ENCODE measurements around the gene NLRC3.

NLRC3 gene

DNA sequence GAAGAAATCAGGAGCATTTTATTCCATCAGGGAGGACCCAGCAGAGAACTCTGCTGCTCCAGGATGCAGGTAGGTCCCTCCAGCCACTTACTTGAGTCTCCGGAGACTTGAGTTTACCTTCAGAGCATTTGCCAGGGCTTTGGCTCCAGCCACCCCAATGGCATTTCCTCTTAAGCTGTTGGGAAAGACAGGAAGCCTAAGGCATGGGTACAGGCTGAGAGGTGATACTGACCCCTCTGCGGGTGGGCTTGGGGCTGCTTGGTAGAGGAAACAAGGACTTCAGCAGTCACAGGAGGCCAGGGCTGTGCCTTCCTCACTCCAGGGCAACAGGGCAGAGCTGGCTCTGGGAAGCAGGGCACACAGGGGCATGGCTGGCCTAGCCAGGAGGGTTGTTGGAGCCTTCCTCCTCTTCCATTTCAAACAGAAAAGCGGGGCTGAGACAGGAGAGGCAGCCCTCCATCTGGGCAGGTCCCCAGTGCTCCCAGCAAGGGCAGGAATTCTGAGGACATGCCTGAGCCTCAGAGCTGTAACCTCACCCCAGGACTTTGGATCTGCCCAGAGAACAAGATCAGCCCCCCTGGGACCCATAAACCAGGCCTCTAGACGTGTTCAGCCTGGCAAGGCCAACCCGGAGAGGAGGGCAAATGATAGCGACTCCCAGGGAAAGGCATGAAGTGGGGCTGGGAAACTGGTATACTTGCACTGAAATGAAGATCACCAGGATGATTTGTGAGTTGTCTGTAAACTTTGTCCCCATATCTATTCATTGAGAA, 34.4 kb downstream of the NLRC3 start:
- DNase-seq: no peak

DNA sequence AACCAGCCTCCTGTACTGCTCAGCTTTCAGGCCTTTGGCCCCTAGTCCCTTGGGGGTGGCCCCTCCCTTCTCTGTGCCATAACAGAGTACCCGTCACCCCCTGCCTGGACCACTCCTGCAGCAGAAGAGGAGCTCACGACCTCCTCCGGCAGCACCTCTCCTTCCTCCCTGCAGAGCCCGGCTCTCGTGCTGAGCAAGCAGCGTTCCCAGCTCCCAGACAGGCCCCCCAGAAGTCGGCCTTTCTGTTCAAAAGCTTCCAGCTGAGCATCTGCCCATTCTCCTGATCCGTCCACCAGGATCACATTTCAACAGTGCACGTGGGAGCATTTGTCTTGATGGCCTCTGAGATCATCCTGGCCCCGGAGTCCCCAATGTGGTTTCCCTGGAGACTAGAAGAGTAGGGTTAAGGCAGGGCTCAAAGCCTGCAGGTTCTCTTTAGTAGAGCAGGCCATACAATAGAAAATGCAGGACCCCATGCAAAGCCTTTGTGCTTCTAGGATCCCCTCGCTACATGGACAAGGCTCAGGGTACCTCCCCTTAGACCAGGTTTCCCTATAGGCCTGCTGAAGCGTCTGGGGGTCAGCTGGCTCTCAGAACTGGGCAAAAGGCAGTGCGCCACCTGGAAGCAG, 35.6 kb downstream of the NLRC3 start:
- DNase-seq: no peak

DNA sequence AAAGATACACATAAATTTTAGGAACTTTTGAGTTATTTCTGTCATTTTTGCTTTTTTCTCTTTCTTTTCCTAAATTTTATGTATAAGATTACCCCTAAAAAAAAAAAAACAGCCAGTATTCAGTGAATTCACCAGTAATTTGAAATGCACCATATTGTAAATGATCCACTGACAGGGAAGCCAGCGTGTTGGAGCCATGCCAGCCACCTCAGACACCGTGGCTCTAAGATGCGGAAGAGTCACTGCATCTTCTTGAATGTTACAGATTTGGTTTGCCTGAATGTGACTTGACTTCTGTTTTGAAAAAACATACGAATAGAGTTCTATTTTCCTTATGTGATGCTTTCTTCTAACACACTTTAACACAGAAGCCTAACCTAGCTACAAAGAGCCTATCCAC, 39.0 kb downstream of the NLRC3 start:
- no peak for DNase-seq

DNA sequence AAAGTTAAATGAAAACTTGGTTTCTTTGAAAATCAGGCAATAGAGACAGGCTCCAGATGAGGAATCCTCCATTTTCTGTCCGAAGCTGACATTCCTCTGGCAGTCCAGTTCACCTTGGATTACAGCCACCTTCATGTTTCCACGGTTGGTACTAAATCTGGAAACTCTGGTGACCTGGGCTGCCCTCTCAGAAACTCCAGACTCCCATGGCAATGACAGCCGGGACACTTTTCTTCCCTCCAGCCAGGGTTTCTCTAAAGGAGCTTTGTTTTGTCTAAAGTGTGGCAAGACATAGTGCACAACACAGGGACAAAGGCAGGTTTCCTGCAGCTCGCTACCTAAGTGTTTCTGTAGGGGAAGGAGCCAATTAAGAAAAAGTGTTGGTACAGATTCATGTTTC, 40.4 kb downstream of the NLRC3 start:
- DNase-seq: no peak

DNA sequence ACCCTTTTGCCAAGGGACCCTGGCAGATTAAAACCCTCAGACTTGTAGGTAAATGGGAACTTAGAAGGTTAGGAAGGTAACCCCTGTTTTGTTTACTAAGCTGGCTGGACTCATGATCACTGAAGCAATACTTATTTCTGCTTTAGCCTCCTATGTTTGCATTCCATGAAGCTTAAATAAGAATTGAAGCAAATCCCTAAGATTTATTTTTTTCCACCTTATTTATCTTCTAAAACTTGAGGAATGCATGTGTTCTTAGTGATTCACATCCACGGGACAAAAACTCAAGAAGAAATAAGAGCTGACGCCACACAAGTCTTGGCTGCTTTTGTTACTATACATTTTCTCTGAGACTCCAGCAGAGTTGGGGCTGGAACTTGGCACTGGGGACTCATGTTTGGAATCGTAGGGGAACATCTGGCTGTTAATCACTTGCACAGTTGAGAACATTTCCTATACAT, 40.9 kb downstream of the NLRC3 start:
- no peak for DNase-seq

DNA sequence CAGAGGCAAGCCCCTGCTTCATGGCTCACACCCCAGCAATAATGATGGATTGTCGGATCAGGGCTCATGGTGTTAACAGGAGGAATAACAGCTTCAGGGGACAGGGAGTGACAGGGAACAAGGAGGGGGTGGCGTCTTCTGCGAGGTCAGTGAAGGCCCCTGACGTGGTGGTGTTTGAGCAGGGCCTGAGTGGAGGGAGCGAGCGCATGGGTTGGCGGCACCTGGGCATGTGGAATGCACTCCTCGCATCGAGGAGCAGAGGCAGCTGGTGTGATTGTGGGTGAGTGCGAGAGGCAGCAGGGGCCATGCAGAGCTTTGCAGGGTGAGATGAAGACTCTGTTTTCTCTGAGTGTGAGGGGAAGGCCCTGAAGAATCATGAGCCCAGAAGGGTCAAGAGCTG, 43.1 kb downstream of the NLRC3 start:
- DNase-seq: no peak

DNA sequence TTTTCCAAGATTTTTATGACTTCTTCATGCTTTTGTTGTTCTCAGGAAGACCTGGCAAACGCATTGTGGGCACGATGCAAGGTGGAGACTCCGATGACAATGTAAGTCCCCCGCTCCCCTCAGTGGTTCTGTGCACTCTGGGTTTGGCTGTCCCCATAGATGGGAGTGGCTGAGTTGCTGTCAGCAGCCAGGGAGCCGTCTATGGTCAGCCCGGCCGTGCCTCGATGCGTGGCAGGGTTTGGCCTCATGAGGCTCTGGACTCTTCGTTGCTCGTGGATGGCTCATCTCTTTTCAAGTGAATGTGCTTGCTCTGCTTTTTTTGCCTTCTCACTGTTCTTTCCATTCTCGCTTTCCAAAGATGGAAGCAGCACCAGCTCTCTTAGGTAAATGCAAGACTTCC, 44.5 kb downstream of the NLRC3 start:
- DNase-seq: no peak

DNA sequence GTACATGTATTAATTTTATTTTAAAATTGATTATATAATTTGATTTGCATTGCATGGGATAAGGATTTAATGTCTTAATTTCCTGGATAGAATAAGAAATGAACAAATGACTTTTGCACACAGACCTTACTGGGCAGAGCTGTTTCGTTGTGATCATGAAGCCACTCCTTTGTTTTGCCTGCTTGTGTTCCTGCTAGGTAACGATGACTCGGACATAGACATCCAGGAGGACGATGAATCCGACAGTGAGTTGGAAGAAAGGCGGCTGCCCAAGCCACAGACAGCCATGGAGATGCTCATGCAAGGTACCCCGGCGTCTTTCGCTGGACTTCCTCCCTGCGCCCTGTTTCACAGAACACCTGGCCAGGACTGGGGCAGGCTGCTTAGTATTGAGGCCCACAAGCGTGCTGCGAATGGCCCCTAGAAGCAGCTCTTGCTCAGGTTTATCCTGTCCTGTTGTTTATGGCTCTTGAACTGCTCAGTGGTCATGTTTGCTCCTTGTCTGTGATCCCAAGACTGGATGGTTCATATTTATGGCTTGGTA, 46.8 kb downstream of the NLRC3 start:
- DNase-seq: no peak

DNA sequence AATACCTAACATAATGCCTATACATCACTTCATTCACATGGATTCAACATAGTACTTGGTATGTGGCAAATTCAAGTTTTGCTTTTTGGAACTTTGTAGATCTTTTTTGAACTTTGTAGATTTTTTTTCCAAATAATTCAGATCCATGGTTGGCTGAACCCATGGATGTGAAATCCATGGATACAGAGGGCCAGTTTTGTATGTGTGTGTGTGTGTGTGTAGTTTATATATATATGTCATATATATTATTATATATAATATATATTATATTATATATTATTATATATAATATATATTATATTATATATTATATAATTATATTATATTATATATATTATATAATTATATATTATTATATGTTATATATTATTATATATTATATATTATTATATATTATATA, 48.0 kb downstream of the NLRC3 start:
- no peak for DNase-seq

DNA sequence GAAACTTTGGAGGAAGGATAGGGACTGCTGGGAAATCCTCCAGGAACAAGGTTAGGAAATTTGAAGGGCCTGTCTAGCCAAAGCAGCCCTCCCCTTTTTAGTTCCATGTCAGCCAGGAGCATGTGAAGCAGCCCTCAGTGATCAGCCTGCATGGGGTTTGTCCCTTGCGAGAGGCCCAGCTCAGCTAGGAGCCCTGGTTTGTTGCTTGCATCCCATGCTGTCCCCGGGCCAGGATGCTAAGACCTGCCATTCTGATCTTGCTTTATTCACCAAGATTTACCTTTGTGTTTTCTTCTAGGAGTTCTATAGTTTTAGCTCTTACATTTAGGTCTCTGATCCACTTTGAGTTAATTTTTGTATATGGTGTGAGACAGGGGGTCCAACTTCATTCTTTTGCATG, 48.8 kb downstream of the NLRC3 start:
- DNase-seq: no peak

DNA sequence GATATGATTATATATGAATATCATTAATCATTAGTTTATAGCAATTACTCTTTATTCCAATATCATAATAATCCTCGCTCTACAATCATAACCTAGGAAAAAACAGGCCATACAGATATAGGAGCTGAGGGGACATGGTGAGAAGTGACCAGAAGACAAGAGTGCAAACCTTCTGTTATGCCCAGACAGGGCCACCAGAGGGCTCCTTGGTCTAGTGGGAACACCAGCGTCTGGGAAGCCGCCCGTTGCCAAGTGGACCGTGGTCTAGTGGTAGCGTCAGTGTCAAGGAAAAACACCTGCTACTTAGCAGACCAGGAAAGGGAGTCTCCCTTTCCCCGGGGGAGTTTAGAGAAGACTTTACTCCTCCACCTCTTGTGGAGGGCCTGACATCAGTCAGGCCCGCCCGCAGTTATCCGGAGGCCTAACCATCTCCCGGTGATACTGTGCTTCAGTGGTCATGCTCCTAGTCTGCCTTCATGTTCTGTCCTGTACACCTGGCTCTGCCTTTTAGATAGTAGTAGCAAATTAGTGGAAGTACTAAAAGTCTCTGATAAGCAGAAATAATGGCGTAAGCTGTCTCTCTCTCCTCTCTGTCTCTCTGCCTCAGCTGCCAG, 49.9 kb downstream of the NLRC3 start:
- DNase-seq: peak; percentile 1 to 8

DNA sequence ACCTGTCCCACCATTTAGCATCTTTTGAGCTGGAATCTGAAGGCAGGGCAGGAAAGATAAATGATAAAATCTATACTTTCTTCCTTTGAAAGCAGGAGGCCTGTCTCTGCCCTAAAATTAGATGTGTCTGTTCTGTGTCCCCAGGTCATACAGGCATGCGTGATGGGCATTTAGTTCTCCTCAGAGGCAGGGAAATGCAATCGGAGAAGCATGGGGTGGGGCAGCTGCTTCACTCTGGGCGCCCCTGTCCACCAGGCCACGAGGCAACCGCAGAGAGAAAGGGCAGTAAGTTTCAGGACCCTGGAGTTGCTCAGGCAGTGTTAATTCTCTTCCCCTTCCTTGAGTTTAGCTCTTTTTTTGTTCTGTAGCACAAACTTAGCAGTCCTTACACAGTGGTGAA, 51.3 kb downstream of the NLRC3 start:
- no peak for DNase-seq

DNA sequence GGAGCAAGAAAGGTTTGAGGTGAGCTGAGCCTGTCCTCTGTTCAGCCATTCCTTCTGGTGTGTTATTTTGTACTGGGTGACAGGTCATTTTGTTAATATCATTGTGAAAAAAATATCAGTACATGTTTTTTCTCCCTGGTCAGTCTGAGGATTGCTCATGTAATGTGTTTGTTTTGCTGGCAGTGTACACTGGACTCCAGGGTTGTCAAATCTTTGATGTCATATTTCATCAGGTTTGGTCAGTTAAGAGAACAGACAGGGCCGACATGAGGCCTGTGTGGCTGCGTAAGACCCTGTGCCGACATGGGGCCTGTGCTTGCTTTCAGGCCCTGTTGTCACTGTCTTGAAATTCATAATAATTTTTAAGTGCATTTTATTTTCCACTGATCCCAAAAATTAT, 53.9 kb downstream of the NLRC3 start:
- DNase-seq: no peak

DNA sequence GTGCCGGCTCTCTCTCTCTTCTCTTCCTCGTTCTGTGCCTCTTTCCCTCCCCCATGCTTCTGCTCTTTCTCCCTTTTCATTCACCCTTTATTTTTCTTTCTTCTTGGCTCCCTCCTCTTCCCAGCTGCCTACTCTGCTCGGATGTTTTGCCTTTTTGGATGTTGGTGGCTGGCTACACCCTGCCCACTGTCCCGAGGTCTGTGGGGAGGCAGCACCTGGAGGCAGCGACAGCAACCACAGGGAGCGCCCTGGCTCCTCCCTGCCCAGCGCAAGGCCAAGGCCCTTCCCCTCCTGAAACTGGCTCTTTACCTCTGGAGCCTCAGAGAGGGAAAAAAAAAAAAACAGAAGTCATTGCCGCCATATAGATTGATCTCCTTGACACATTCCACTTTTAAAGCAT, 56.4 kb downstream of the NLRC3 start:
- no peak for DNase-seq

DNA sequence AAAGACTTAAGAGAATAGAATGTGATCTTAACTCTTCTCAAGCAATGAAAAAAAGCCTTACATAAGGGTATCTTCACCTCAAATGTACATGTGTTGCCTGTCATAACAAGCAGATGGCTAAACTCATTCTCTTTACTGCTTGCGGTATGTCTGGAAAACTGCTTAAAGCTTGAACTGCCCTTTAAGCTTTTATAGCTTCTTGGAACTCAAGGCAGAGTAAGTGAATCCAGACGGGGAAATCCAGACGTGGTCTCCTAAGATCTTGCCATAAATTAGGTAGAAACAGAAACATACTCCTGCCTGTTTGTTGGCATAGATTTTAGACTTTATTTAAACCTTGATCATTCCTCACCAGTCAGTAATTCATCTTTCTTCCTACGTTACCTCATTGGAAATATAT, 56.8 kb downstream of the NLRC3 start:
- DNase-seq: no peak

DNA sequence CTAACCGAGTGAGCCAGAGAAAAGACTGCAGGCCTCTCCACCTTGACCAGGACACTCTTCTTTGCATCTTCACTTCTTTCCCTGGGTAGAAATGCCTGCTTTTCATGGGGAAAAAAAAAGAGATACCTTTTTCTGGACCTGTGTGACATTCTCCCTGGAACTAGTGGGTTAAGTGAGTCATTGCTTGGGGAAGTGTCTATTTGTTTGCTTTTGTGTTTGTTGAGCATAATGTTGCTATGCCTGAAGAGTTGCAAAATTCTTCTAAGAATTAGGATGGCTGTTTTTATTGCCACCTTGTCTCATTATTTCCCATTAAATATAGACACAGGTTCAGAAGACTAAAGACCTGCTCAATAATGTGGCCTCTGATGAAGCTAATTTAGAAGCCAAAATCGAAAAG, 57.6 kb downstream of the NLRC3 start:
- no peak for DNase-seq

DNA sequence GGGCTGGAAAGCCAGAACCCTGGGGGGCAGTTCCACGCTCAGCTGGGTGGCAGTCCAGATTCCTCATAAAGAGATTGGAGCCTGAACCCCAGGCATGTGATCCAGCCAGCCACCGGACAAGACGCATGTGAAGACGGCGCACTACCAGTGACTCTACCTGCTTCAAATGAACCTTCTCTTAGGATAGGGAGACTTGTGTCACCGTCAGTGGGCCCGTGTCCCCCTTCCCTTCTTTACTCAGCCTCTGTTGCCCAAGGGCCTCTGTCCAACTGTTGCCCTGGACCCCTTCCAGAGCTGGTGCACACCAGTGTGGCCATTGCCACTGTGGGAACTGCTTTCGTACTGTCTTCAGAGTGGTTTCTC, 58.2 kb downstream of the NLRC3 start:
- DNase-seq: no peak

DNA sequence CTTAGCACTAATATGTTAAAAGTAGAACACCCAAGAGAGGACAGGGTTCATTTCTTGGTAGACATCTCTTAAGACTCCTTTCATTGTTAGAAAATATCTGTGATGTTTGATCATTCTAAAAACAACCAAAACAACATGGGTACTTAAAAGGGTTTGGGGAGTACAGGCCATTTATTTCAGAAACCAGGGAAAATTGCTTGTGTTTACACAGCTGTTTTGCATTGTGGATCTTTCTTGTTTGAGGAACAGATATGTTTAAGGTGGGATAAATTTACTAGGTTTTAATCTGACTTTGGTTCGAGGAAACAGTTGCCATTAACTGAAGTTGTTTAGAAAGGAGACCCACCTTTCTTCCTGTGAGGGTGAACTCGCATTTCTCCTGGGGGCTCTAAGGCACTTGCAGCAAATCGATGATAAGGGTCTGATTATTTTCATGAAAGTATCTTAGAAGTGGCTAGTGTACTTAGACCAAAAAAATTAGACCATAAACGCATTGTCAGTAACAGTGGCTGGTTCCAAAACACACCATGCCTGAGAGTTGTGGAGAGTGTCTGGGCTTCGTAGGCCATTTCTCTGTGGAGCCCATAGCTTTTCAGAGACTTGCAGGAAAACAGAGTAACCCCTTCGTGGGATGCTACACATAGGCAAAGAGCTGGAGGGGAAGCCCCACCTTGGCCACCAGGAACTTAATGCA, 58.8 kb downstream of the NLRC3 start:
- no peak for DNase-seq

DNA sequence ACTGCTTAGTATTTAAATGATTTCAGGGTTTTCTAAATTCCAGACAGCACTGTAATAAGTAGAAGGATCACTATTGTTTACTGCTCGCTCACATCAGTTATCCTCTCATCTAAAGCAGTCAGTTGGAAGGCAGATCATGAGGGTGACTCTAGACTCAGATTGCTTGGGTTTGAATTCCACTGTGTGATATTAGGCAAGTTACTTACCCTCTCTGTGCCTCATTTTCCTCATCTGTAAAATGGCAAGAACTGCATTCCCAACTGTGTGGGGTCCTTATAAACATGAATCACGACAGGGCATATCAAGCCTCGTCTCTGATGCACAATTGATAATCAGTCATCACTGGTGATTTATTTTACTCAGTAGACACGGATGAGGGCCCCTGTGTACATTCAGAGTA, 61.3 kb downstream of the NLRC3 start:
- no peak for DNase-seq

DNA sequence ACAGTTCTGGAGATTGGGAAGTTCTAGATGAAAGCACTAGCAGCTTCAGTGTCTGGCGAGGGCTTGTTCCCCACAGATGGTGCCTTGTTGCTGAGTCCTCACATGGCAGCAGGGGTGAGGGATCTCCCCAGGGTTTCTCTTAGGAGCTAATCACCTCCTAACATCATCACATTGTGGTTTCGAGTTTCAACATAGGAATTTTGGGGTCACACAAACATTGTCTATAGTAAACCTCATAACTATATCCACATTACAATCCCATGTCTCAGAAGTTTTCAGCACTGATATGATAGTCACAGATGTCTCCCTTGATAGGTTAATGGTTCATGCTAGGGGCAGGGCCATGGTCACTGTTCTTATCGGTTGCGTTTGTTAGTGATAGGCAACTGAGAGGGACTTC, 62.6 kb downstream of the NLRC3 start:
- DNase-seq: no peak

DNA sequence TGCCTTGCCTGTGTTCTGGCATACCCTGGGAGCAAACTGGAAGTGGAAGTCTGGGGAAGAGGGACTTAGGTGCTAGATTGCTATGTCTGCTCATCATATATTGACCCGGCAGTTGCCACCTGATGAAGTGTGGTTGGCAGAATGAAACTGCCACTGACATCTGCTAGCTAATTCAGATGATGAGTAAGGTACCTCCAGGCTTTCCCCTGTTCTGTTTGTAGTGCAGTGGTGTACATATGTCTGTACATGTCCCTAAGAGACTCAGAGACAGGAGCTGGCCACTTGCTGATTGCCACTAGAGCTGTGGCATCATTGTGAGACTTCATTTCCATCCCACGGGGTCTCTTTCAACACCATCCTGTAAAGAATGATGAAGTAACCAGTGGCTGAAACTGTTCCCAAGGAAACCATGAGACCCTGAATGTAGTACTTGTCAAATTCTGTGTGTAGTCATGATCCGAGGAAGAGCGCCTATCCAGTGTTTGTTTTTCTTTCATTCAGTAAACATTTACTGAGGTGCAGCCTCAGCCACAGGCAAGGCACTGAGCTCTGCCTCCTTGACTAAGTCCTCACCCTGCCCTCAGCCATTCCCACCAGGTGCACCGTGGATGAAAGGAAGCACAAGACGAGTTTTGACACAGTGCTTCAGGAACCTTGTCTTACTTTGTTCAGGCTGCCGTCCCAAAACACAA, 63.2 kb downstream of the NLRC3 start:
- DNase-seq: no peak

DNA sequence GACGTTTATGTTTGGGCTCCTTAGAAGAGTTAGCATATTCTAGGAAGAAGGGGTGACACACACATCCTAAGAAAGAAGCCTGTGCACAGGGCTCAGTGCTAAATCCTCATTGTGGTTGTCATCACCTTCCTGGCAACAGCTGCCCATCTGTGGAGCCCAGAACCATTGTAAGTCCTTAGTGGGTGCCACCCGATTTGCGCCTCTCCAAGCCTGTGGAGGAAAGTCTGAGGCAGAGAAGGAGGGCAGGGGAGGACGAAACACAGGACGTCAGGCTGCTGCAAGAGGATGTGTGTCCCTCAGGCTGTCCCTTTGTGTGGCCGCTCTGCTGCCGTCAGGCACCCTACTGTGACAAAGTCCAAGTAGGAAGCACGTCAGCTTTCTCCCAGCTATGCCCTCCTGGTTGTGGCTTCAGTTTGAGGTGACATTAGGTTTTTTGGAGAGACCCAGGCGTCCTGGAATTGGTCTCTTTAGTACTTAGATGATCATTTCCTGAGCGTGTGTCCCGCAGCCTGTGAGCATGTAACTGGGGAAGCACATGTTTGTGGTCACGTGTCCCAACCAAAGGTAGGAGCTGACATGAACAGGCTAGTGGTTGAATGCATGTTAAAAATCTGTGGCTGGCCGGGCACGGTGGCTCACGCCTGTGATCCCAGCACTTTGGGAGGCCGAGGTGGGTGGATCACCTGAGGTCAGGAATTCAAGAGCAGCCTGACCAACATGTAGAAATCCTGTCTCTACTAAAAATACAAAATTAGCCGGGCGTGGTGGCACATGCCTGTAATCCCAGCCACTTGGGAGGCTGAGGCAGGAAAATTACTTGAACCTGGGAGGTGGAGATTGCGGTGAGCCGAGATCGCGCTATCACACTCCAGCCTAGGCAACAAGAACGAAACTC, 65.7 kb downstream of the NLRC3 start:
- DNase-seq: no peak
